ENCODE measurements around the gene TSLP. TPM values are rescaled to one million over a fixed set of nuclear protein-coding genes. Genes with fewer than 3 reads are reported as not detected.
A peak's percentile ranks its signal among the peaks of the same experiment; 100 is the strongest.

TSLP gene
- total RNA-seq, 1 donor from 2014 or later, result 1.5 TPM

DNA sequence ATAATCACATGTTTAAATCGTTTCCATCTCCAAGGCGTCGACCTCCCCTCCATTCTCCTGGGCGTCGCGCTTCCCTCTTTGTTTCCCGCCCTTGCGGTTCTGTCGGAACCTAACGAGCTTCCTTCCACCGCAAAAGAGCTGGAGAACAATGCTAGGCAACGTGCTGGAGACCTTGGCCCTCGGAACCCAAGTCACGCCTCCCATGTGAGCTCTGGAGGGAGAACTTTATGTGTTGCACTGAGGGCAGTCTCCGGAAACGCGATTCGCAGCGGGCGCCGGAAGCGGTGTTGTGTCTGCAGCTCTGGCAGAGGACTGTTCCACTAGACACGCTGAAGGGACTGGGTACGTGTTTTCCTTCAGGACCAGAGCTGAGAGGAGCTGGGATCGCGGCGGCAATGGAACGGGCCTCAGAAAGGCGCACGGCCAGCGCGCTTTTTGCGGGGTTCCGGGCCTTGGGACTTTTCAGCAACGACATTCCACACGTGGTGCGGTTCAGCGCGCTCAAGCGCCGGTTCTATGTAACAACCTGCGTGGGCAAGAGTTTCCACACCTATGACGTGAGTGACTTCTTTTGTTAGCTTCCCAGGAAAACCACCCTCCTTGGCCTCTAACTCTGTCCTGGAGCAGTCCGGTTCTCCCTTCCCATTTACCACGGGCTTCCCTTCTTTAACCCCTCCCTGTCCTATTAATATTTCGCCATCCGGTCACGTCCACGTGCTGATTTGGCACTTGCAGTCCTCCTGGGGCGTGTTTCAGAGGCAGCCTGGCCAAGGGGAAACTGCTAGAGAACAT is 20.7 kb downstream of the TSLP start, which contains the start of gene WDR36:
WDR36 (plus strand) TSS at position 287 of the 792 bp plus-strand sequence; CDS start at position 396, 109 bp downstream.
- ATAC-seq (peak; percentile 99), DNase-seq (ENCODE audit: low spot score) (peak; percentile 92)

GRCh38 chr5:111095982-111096381 is 24.5 kb downstream of the TSLP start:
- ATAC-seq, result no peak

DNA sequence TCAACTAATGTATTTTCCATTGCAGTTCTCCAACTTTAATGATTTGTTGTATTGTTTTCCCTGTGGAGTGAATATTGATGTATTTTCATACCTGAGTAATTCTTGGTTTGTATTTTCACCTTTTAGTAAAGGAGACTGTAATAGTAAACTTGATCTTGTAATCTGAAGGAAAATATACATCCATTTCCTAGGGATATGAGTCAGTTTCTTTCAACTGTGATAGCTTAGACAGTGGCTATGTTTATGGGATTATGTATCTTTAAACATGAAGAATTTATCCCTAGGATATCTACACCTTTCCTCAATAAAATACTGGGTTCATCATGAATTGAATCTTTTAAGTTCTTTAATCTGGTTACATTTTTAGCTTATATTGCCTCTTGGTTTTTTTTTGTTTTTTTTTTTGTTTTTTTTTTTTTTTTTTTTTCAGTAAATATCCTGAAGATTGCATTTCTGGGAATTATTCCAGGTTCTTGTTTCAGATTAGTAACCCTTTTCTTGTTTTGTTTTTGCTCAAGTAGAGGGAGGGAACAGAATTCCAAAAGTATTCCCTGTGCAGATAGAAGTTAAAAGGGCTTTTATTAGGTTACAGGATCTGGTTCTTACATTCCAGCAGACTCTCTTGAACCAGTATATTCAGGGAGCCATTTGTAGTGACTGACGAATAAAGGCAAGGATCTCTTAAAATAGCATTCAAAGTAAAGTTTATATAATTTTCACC is 27.7 kb downstream of the TSLP start:
- no peak for DNase-seq (ENCODE audit: low spot score)
- ATAC-seq, result no peak

More at GRCh38 chr5:111095982-111096381, 24.5 kb downstream of the TSLP start:
- no peak for DNase-seq (ENCODE audit: low spot score)

DNA sequence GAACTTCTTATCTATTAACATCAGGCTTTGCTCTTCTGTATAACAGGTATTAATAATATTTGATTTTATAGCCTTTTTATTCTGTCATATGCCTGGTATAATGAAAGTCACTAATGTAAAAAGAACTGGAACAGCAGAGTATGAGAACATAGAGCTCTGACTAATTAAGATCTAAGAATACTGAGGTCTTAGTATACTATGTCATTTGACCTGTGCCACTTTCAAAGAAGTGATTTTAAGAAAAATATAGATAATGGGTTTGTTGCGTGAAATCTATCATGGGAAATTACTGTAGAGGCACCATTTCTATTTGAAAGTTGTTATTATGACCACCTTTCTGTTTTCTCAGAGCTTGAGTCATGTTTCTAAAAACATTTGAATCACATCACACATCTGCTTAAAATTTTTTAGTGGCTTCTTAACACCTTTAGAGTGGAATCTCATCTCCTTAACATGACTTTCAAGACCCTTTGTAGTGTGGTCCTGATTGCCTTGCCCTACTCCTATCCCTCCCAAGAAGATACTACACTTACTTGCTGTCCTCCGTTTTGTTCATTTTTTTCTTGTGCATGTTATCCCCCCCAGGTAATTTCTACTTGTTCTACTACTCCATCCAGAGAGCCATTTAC is 34.9 kb downstream of the TSLP start:
- ATAC-seq (no peak), DNase-seq (ENCODE audit: low spot score) (no peak)

DNA sequence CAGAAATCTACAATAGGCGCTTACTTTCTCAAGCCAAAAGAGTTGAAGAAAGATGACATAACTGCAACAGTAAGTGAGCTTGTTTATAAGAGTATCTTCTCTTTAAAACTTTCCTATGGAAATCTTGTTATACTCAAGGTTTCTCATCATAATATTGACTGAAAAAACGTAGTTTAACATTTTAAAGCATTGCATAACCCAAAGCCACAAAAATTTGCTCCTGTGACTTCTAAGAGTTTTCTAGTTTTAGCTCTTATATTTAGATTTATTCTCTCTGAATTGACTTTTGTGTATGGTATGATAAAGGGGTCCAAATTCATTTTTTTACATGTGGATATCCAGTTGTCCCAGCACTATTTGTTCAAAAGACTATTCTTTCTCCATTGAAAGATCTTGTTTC is 35.9 kb downstream of the TSLP start:
- DNase-seq (ENCODE audit: low spot score), result no peak
- ATAC-seq, result no peak

DNA sequence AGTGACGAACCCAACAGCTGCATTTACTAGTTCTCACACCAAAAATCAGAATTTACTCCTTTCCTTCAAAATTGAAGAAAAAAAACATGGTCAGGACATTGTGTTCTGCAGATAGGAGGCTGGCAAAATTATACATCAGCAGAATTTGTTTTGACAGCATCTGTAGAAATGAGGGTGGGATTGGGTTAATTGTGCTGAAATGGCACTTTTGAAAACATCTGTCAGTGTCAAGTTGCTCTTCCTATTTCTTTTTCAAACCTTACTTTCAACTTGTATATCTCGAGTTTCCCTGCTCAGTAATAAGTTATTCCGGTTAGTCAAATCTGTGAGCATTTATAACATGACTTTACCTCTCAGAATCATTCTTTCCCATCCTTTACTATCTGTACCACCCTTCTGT is 40.4 kb downstream of the TSLP start:
- ATAC-seq (no peak), DNase-seq (ENCODE audit: low spot score) (no peak)

DNA sequence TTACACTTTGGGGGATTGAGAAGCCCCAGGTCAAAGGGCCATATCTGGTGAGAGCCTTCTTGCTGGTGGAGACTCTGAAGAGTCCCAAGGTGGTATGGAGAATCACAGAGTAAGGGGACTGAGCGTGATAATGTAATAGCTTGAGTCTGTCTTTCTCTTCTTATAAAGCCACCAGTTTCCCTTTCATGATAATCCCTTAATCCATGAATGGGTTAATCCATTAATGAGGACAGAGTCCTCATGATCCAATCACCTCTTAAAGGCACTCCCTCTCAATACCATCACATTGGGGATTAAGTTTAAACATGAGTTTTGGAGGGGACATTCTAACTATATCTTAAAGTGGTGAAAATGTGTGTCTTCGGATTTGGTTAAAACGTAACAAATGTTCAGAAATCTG is 42.2 kb downstream of the TSLP start:
- DNase-seq (ENCODE audit: low spot score), result no peak
- no peak for ATAC-seq

GRCh38 chr5:111115229-111115628 is 43.7 kb downstream of the TSLP start:
- DNase-seq (ENCODE audit: low spot score) (no peak), ATAC-seq (no peak)

- no peak for ATAC-seq
- no peak for DNase-seq (ENCODE audit: low spot score)
Measured at GRCh38 chr5:111116550-111116949, 45.0 kb downstream of the TSLP start.

DNA sequence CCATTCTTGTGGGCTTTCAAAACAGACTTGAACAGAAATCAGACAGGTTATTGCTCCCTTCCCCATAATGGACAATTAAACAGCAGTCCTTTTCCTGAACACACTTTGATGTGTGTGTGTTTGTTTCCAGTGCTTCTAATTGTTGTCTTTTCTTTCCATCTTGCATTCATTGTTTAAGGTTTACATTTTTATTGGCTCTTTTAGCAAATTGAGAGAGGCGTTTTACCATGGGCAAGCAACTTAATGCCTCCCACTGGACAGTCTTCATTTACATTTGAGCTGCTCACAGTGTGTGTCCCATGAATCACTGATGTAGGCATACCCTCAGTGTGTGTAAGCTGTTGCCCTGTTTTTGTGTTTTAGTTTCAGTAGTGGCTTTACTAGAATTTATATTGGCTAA is 45.6 kb downstream of the TSLP start:
- ATAC-seq (no peak), DNase-seq (ENCODE audit: low spot score) (no peak)

- ATAC-seq (no peak), DNase-seq (ENCODE audit: low spot score) (no peak)
Measured at GRCh38 chr5:111119221-111119620, 47.7 kb downstream of the TSLP start.

GRCh38 chr5:111119856-111120255 is 48.3 kb downstream of the TSLP start:
- DNase-seq (ENCODE audit: low spot score), result no peak
- no peak for ATAC-seq

DNA sequence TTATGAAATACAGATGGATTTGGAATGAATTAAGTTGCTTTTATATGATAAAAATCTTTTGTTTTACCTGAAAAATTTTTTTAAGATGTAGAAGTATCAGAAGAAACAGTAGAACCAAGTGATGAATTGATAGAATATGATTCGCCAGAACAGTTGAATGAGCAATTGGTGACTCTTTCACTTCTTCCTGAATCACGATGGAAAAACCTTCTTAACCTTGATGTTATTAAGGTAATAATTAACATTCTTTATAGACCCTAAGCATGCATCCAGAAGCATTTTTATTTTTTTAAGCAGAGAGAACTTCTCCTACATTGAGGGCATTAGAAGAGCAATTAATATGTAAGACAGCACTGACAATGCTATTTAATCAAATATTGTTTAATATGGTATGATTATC is 49.4 kb downstream of the TSLP start:
- DNase-seq (ENCODE audit: low spot score) (no peak), ATAC-seq (no peak)

DNA sequence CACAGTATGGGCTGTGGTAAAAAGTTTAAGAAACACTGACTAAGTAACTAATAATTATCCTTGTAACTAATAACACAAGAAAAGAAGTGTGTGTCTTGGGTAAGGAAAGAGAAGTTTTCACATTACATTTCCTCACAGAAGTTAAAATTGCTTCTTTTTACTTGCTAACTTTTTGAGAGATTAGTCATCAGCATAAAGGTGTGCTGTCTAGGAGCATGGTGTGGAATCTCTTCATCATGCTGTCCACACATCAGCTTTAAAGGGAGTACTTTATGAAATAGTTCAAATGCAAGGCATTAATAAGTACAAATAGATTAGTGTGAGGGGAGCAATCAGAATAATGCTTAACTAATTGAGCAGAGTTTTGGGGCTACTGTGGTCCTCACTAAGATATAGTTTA is 50.4 kb downstream of the TSLP start:
- DNase-seq (ENCODE audit: low spot score) (no peak), ATAC-seq (no peak)

DNA sequence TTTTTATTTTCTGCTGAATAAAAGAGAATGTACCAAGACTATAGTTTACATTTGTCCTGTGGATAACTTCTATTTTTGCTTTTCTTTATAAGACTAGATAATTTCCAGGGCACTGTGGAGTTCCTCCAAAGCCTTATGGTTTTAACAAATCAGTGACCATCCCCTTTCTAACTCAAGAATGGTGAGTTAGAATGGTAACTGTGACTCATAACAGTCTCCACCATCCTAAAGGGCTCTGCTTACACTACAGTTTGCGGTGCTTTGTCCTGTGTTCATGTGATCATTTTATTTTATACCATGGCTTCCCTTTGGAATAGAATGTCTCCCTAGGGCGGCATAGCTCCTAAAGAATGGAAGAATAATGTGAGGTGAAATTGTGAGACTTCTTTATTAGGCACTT is 50.9 kb downstream of the TSLP start:
- ATAC-seq (no peak), DNase-seq (ENCODE audit: low spot score) (no peak)

GRCh38 chr5:111124793-111125192 is 53.3 kb downstream of the TSLP start:
- DNase-seq (ENCODE audit: low spot score) (no peak), ATAC-seq (no peak)

DNA sequence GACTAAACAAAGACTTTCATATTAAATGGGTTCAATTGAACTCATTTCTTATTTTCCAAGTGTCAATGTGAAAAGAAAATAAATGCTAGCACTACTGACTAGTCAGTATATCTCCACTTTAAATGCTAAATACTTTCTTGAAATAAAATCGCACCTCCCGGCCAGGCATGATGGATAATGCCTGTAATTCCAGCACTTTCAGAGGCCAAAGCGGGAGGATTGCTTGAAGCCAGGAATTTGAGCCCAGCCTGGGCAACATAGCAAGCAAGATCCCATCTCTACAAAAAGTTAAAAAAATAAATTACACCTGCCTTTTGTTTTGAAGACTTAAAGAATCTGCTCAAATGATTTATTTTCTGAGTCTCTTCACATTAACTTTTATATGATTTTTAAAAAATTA is 55.4 kb downstream of the TSLP start:
- DNase-seq (ENCODE audit: low spot score), result no peak
- no peak for ATAC-seq

Other genes starting within 250 kb of the TSLP start
- gene WDR36, start 20.6 kb downstream of the TSLP start, total RNA-seq, result 12.1 TPM
- gene CAMK4, start 152.7 kb downstream of the TSLP start, total RNA-seq, result 2.7 TPM

Data from left lobe of liver (tissue), 2 donors.